GM12865 (cell line): ENCODE data around the gene FZD2.

ENCODE experiments used
- DNase-seq: peaks from one replicate; pipeline ENCODE4 v3.0.0; 2010; ENCODE audit warnings: low read depth
- H3K4me3 ChIP-seq: 2 replicates; pipeline ENCODE4 v1.5.1; 2011; ENCODE audit warnings: mild to moderate bottlenecking, low read depth, low read length, control low read depth
- TF ChIP-seq, protein P1 (sequence below): IDR thresholded peaks from 2 replicates; pipeline ENCODE4 v1.5.1; 2011; ENCODE audit warnings: low read length, control low read depth, low read depth, inconsistent platforms; ENCODE audit not compliant: insufficient read depth; ENCODE audit errors: missing control alignments

FZD2 gene

DNA sequence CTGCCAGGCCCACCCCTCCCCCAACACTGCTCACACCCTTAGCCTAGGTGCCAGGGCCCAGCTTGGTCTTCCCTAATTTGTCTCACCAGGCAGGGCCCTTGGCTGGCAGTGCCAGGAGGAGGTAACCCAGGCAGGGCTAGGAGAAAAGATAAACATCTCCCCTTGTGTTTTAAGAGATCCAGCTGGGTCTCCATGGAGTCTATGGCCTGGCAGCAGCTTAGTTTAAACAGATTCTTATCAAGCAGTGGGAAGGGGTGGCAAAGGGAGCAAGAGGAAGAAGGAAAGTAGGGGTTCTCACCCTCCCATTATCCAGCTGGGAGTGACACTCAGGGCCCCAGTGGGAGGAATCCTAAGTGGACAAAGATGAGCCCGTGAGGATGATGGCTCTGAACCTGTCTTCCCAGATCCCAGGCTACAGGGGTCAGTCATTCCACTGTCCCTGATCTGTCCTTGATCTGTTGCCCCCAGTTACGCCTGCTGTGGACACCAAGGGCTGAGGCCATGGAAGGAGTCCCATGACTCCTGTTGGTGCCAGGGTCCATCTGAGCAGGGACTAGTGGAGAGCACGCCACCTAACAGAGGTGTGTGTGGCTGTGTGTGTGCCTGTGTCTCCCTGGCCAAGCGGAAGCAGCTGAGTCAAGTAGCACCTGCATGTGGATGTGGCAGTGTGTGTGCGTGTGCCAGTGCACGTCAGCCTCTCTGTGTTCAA is 51.6 kb downstream of the FZD2 start:
- no peak for DNase-seq
- TF ChIP-seq, protein P1, sequence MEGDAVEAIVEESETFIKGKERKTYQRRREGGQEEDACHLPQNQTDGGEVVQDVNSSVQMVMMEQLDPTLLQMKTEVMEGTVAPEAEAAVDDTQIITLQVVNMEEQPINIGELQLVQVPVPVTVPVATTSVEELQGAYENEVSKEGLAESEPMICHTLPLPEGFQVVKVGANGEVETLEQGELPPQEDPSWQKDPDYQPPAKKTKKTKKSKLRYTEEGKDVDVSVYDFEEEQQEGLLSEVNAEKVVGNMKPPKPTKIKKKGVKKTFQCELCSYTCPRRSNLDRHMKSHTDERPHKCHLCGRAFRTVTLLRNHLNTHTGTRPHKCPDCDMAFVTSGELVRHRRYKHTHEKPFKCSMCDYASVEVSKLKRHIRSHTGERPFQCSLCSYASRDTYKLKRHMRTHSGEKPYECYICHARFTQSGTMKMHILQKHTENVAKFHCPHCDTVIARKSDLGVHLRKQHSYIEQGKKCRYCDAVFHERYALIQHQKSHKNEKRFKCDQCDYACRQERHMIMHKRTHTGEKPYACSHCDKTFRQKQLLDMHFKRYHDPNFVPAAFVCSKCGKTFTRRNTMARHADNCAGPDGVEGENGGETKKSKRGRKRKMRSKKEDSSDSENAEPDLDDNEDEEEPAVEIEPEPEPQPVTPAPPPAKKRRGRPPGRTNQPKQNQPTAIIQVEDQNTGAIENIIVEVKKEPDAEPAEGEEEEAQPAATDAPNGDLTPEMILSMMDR: no peak
- H3K4me3 ChIP-seq: no peak overlapping the region

DNA sequence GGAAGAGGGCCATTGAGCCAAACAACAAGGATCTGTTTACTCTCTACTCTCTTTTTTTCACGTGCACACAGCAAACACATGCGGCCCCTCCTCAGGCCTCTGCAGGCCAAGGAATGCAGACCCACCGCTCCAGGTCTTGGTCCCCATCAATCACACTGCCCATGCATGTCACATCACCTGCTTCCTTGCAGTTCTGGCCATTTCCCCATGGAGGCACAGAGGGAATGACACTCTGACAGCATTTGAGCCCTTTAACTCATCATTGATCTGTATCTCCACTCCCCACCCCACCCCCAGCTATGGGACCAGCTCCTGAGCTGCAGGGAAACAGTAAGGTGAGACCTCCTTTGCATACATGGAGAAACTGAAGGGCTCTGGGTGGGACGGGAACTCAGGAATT is 53.0 kb downstream of the FZD2 start:
- H3K4me3 ChIP-seq: no peak overlapping the region
- no peak for DNase-seq
- TF ChIP-seq, protein P1: no peak
